Erythroblast (primary cell): ENCODE data around the gene CPAMD8.

Source experiments
- GATA1 ChIP-seq: IDR thresholded peaks from 2 replicates; pipeline ENCODE4 v1.6.1; 2011; ENCODE audit warnings: low read depth, mild to moderate bottlenecking, control low read depth, low read length, moderate library complexity
- POLR2A ChIP-seq: IDR thresholded peaks from 2 replicates; pipeline ENCODE4 v1.6.1; 2011; ENCODE audit warnings: mild to moderate bottlenecking, low read length

DNA sequence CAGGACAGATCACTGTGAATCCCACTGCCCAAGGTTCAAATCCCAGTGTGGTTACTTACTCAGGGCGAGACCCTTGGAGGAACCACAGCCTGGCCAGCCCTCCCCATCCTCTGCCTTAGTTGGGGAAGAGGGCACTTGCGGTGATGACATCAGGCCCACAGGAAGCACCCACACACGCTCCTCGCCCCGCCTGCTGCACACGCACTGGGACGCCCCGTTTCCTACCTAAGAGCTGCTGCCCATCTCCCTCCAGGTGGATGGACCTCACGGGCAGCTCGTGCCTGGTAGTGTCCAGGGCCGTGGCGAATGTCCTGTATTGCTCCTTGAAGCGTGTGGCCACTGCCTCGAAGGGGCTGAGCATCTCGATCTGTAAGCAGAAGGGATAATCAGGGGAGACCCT is 29.0 kb upstream of the CPAMD8 start:
- no peak for TF ChIP-seq POLR2A
- no peak for TF ChIP-seq GATA1
